Neural progenitor cell (in vitro differentiated cells): Measurements from ENCODE around the gene PNCK. TPM values are rescaled to one million over a fixed set of nuclear protein-coding genes. Genes with fewer than 3 reads are reported as not detected.

Experiments used
- DNase-seq: peaks from one replicate; pipeline ENCODE4 v3.0.0-alpha.2; 2016; ENCODE audit warnings: low spot score
- H2AFZ ChIP-seq: fragments of 200-600 bp; sonication (generic); replicated peaks from 2 replicates; pipeline ENCODE4 v1.6.1; 2016; ENCODE audit warnings: antibody characterized with exemption
- H3F3A ChIP-seq: fragments of 200-600 bp; sonication (generic); 2 replicates; pipeline ENCODE4 v1.6.1; 2016; ENCODE audit warnings: antibody characterized with exemption, low read depth
- H3K27ac ChIP-seq: fragments of 200-600 bp; sonication (generic); 2 replicates; pipeline ENCODE4 v1.5.1; 2016; ENCODE audit warnings: mild to moderate bottlenecking
- H3K27me3 ChIP-seq: fragments of 200-600 bp; sonication (generic); 2 replicates; pipeline ENCODE4 v1.6.1; 2016; ENCODE audit warnings: mild to moderate bottlenecking, moderate library complexity
- H3K36me3 ChIP-seq: fragments of 200-600 bp; sonication (generic); 2 replicates; pipeline ENCODE4 v1.5.1; 2016
- H3K4me1 ChIP-seq: fragments of 200-600 bp; sonication (generic); 2 replicates; pipeline ENCODE4 v1.6.1; 2016; ENCODE audit warnings: mixed run types
- H3K4me2 ChIP-seq: fragments of 200-600 bp; sonication (generic); 2 replicates; pipeline ENCODE4 v1.6.1; 2016
- H3K4me3 ChIP-seq: fragments of 200-600 bp; sonication (generic); 2 replicates; pipeline ENCODE4 v1.5.1; 2016
- H3K79me2 ChIP-seq: fragments of 200-600 bp; sonication (generic); 2 replicates; pipeline ENCODE4 v1.6.1; 2016; ENCODE audit warnings: low read depth
- H3K9ac ChIP-seq: fragments of 200-600 bp; sonication (generic); 2 replicates; pipeline ENCODE4 v1.6.1; 2016
- H3K9me3 ChIP-seq: fragments of 200-600 bp; sonication (generic); 2 replicates; pipeline ENCODE4 v1.5.1; 2016; ENCODE audit warnings: low read depth
- H4K20me1 ChIP-seq: fragments of 200-600 bp; sonication (generic); 2 replicates; pipeline ENCODE4 v1.6.1; 2016; ENCODE audit warnings: low read depth
- H3K27ac Mint-ChIP-seq: 3 replicates; pipeline ENCODE4 v1.8.0; 2021; ENCODE audit warnings: mixed read lengths
- H3K27me3 Mint-ChIP-seq: 2 replicates; pipeline ENCODE4 v1.8.0; 2022; ENCODE audit warnings: low read depth, mild to moderate bottlenecking, inconsistent platforms, moderate library complexity, mixed read lengths; ENCODE audit not compliant: insufficient read depth
- H3K36me3 Mint-ChIP-seq: 3 replicates; pipeline ENCODE4 v1.8.0; 2021; ENCODE audit warnings: mixed read lengths
- H3K4me1 Mint-ChIP-seq: 3 replicates; pipeline ENCODE4 v1.8.0; 2021; ENCODE audit warnings: mixed read lengths
- H3K4me3 Mint-ChIP-seq: 3 replicates; pipeline ENCODE4 v1.8.0; 2021; ENCODE audit warnings: mild to moderate bottlenecking, moderate library complexity, mixed read lengths
- H3K9me3 Mint-ChIP-seq: 3 replicates; pipeline ENCODE4 v1.8.0; 2020; ENCODE audit warnings: mixed read lengths
- CTCF ChIP-seq: fragments of 200-600 bp; sonication (generic); IDR thresholded peaks from 2 replicates; pipeline ENCODE4 v1.5.1; 2017; ENCODE audit warnings: antibody characterized with exemption, mild to moderate bottlenecking
- EZH2 ChIP-seq: fragments of 200-600 bp; sonication (generic); IDR thresholded peaks from 2 replicates; pipeline ENCODE4 v1.6.1; 2017; ENCODE audit warnings: antibody characterized with exemption, mild to moderate bottlenecking, moderate library complexity
- EZH2phosphoT487 ChIP-seq: fragments of 200-600 bp; sonication (generic); IDR thresholded peaks from 2 replicates; pipeline ENCODE4 v1.6.1; 2017; ENCODE audit warnings: antibody characterized with exemption
- total RNA-seq: library from RNA; depleted of rRNA; stranded (reverse); fragments of >200 nt; gene quantifications from 2 replicates; pipeline ENCODE4 v1.2.3, GENCODE V29; 2015; ENCODE audit warnings: low replicate concordance

PNCK gene
- total RNA-seq, 1 donor from 2014 or later, result 19.7 TPM

GRCh38 chrX:153672531-153673427 lies 834 bp downstream of the PNCK start:
- Histone ChIP-seq H3K36me3 (no peaks in the 10 kb centered on the region), H3K9me3 (no peaks in the 10 kb centered on the region), H2AFZ (no peak overlapping the region), H3K9ac (no peak overlapping the region), H3K4me3 (peak overlapping the region; percentile 33), H4K20me1 (no peaks in the 10 kb centered on the region), H3K4me2 (peak overlapping the region; percentile 63), H3F3A (no peaks in the 10 kb centered on the region), H3K27ac (no peak overlapping the region), H3K79me2 (no peaks in the 10 kb centered on the region), H3K27me3 (no peaks in the 10 kb centered on the region), H3K4me1 (peaks cover 5% of the 10 kb centered on the region)
- Mint-ChIP-seq H3K9me3 (peaks cover 28% of the 10 kb centered on the region), H3K4me3 (peak overlapping the region; percentile 68), H3K4me1 (peaks cover 20% of the 10 kb centered on the region), H3K36me3 (no peaks in the 10 kb centered on the region), H3K27ac (no peak overlapping the region), H3K27me3 (peaks cover 12% of the 10 kb centered on the region)
- TF ChIP-seq EZH2, result no peak
- TF ChIP-seq EZH2phosphoT487, result no peak
- TF ChIP-seq CTCF, result no peak
- DNase-seq, result no peak

GRCh38 chrX:153671589-153672530 lies 1.8 kb downstream of the PNCK start:
- Mint-ChIP-seq H3K9me3 (peaks cover 37% of the 10 kb centered on the region), H3K27me3 (peaks cover 19% of the 10 kb centered on the region), H3K27ac (no peak overlapping the region), H3K4me3 (peak overlapping the region; percentile 64), H3K36me3 (no peaks in the 10 kb centered on the region), H3K4me1 (peaks cover 23% of the 10 kb centered on the region)
- H3K9me3 ChIP-seq, result no peaks in the 10 kb centered on the region
- no peaks in the 10 kb centered on the region for H3K36me3 ChIP-seq
- no peak overlapping the region for H3K27ac ChIP-seq
- H3K4me3 ChIP-seq, result no peak overlapping the region
- H3K9ac ChIP-seq, result no peak overlapping the region
- H3F3A ChIP-seq, result no peaks in the 10 kb centered on the region
- TF ChIP-seq EZH2phosphoT487 (no peak), CTCF (no peak), EZH2 (no peak)
- DNase-seq, result no peak
- no peak overlapping the region for H3K4me2 ChIP-seq
- H4K20me1 ChIP-seq, result no peaks in the 10 kb centered on the region
- H3K4me1 ChIP-seq, result peaks cover 5% of the 10 kb centered on the region
- no peaks in the 10 kb centered on the region for H3K27me3 ChIP-seq
- no peaks in the 10 kb centered on the region for H3K79me2 ChIP-seq
- no peak overlapping the region for H2AFZ ChIP-seq

- H3K9me3 ChIP-seq, result no peaks in the 10 kb centered on the region
- peaks cover 23% of the 10 kb centered on the region for H3K4me1 Mint-ChIP-seq
- H3K4me1 ChIP-seq, result peaks cover 5% of the 10 kb centered on the region
- H3K9ac ChIP-seq, result no peak overlapping the region
- H4K20me1 ChIP-seq, result no peaks in the 10 kb centered on the region
- H2AFZ ChIP-seq, result no peak overlapping the region
- H3K9me3 Mint-ChIP-seq, result peaks cover 45% of the 10 kb centered on the region
- no peak overlapping the region for H3K27ac ChIP-seq
- H3K36me3 Mint-ChIP-seq, result peaks cover 2% of the 10 kb centered on the region
- no peak overlapping the region for H3K4me3 ChIP-seq
- no peak for DNase-seq
- TF ChIP-seq EZH2phosphoT487 (no peak), EZH2 (no peak), CTCF (no peak)
- H3K27ac Mint-ChIP-seq, result no peak overlapping the region
- H3K79me2 ChIP-seq, result no peaks in the 10 kb centered on the region
- H3K4me2 ChIP-seq, result no peak overlapping the region
- no peaks in the 10 kb centered on the region for H3K36me3 ChIP-seq
- peaks cover 19% of the 10 kb centered on the region for H3K27me3 Mint-ChIP-seq
- H3F3A ChIP-seq, result no peaks in the 10 kb centered on the region
- no peaks in the 10 kb centered on the region for H3K27me3 ChIP-seq
- no peak overlapping the region for H3K4me3 Mint-ChIP-seq
Measured at GRCh38 chrX:153670748-153671588, 2.6 kb downstream of the PNCK start.
